ENCODE measurements around the gene MESP2.
A peak's percentile ranks its signal among the peaks of the same experiment; 100 is the strongest.

The MESP2 gene

DNA sequence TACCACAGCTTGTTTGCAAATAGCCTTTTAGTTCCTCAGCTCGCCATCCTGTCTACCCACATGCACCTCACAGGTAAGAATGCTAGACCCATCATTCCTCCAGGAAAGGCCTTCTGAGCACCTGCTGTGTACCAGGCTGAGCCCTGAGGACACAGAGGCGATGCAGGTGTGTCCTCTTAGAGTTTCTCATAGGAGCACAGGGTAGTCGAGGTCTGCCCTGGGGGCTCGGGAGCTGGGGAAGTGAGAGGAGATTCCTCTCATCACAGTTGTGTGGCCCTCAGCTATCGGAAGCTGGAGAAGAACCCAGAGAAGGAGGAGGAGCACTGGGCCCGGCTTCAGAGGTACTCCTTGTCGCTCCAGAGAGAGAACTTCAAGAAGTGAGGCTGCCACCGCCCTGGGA is 33.1 kb upstream of the MESP2 start:
- no peak for TF ChIP-seq CTCF (IDR thresholded peaks at IDR 0.05; ENCODE audit: low read length, missing control alignments)
- no peak for DNase-seq (ENCODE audit: low read depth)
- no peak overlapping the region for H3K4me3 ChIP-seq (replicated peaks; ENCODE audit: low read depth, low read length)

- no peak overlapping the region for H3K4me3 ChIP-seq (replicated peaks; ENCODE audit: low read depth, low read length)
- TF ChIP-seq CTCF (IDR thresholded peaks at IDR 0.05; ENCODE audit: low read length, missing control alignments), result no peak
- no peak for DNase-seq (ENCODE audit: low read depth)
Measured at GRCh38 chr15:89743594-89743993, 32.5 kb upstream of the MESP2 start.

DNA sequence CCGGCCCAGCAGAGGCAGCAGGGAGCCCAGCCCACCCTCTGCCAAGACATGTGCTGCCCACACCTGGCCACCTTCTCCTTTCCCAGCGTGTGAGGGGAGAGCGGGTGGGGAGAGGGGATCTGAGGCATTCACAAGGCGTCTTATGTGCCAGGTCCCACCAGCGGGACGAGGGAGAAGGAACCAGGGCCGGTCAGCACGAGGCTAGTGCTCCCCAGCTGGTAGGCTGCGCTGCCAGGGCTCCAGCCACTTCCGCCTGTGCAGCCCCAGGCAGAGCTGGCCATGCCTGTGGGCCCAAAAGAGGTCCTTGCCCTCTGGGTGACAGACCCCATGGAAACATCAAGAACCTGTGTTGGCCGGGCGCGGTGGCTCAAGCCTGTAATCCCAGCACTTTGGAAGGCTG is 31.0 kb upstream of the MESP2 start:
- H3K4me3 ChIP-seq (replicated peaks; ENCODE audit: low read depth, low read length), result no peak overlapping the region
- DNase-seq (ENCODE audit: low read depth), result no peak
- no peak for TF ChIP-seq CTCF (IDR thresholded peaks at IDR 0.05; ENCODE audit: low read length, missing control alignments)

DNA sequence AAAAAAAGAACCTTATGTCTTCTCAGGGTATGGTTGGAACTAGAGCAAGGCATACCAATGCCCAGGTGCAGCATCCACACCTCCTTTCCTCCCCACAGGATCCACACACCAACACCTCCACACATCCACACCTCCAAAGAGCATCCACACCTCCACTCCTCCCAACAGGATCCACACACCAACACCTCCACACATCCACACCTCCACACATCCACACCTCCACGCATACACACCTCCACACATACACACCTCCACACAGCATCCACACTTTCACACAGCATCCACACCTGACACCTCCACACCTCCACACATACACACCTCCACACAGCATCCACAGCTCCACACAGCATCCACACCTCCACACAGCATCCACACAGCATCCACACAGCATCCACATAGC is 30.4 kb upstream of the MESP2 start:
- H3K4me3 ChIP-seq (replicated peaks; ENCODE audit: low read depth, low read length), result no peak overlapping the region
- no peak for TF ChIP-seq CTCF (IDR thresholded peaks at IDR 0.05; ENCODE audit: low read length, missing control alignments)
- DNase-seq (ENCODE audit: low read depth), result no peak

GRCh38 chr15:89746386-89746780 is 29.7 kb upstream of the MESP2 start:
- no peak overlapping the region for H3K4me3 ChIP-seq (replicated peaks; ENCODE audit: low read depth, low read length)
- DNase-seq (ENCODE audit: low read depth), result no peak
- TF ChIP-seq CTCF (IDR thresholded peaks at IDR 0.05; ENCODE audit: low read length, missing control alignments), result no peak

DNA sequence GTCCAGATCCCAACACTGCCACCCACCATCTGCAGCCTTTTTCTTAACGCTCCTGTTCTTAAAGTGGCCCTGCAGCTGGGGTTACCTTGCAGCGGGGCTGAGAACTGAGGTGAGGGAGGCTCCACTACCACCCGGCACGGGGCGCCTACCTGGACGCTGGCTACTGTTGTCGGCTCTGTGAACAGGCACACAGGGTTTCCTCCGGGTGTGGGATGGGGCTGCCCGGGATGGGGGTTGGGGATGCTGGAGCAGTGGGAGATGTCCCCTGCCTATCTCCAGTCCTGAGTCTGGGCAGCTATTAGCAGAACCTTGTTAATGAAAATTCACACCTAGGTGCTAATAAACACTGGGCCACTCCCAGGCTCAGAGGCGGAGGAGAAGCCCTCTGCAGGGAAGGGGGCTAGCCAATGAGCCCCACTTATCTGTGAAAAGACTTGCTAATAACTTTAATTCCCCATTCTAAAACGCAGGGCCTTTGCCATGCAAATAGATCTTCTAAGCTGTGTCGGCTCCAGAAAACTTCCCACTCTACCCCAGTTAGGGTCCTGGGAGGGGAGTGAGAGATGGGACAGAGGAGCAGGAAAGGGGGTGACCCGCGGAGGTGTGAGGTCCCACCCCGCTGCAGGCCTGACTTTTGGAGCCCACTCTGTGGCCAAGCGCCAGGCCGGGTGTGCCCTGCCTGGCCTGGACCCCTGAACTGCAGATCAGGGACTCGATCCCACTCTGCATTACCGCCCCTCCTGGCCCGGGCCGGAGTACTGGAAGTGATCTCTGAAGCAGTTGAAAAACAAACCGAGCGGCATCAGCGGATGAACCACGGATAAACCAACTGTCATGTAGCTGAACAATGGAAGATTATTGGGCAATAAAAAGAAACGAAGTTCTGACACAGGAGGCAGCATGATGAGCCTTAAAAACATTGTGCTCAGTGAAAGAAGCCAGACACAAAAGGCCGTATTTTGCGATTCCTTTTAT is 28.1 kb upstream of the MESP2 start:
- no peak overlapping the region for H3K4me3 ChIP-seq (replicated peaks; ENCODE audit: low read depth, low read length)
- DNase-seq (ENCODE audit: low read depth), result peak; percentile 17
- TF ChIP-seq CTCF (IDR thresholded peaks at IDR 0.05; ENCODE audit: low read length, missing control alignments), result no peak

- TF ChIP-seq CTCF (IDR thresholded peaks at IDR 0.05; ENCODE audit: low read length, missing control alignments), result no peak
- DNase-seq (ENCODE audit: low read depth), result no peak
Measured at GRCh38 chr15:89749054-89749453, 27.1 kb upstream of the MESP2 start.

More at GRCh38 chr15:89749054-89749453, 27.1 kb upstream of the MESP2 start:
- no peak overlapping the region for H3K4me3 ChIP-seq (replicated peaks; ENCODE audit: low read depth, low read length)

All from fibroblast of pulmonary artery (primary cell).